ENCODE measurements around the gene HDAC7.

The HDAC7 gene

DNA sequence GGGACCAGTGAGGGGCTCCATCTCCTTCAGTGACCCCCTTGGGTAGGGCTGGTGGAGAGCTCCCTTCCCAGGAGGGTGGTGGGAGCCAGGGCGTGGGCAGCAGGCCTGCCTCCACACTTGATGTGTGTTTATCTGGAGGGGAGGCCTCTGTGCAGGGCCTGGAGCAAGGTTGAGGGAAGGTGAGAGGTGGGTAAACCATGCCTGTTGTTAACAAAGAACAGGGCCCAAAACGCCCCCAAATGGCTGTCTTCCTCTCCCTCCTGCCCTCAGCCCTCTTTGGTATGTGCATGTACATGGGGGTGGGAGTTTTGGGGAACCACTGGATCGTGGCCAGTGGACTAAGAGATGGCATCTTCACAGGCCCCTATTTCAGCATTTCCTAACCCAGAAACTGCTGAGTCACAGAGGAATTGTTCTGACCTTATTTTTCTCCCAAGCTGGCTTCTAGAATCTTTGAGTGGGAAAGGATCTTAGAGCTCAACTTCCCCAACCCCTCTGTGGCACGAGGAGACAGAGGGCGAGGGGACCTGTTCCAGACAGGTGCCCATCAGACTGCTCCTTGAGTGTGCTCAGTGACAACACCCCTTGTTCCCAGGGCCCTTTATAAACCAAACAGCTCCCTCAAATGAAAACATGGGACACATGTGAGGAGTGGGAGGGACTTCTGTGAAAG lies 43.1 kb downstream of the HDAC7 start:
- DNase-seq = no peak

DNA sequence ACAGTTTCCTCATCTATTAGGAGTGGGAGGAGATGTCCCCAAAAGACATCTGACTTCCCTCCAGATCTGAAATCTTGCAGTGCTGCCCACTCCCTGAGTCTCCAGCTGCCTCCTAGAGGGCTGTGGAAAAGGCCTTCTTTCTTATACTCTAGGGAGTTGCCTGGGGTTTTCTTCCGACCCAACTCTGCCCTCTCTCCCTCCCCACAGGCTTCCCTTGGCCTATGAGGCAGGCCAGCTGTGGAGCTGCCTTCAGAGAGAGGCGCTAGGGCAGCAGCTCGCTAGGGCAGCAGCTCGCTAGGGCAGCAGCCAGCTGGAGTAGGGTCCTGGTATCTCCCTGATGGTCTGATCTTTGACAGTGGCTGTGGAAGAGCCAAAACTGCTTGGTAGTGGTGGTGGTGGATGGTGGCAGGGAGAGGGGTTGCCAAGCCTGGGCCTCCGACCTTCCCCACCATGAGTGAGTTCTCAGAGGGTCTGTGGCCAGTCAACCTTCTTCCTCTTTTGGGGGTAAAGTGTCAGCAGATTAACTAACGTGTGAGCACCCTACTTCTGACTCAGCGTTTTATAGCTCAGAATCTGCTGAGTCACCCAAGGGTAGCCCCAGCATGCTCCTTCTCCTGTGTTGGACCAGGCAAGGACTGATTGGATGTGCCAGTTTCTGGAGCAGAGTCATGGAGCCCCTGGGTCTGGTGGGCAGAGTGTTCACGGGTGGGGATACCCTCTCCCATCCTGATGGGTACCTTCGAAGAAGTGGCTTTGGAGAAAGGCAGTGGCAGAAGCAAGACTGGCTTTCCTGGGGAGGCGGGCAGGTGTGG lies 44.4 kb downstream of the HDAC7 start:
- peak in 1 of 2 donors; percentile 40 for DNase-seq

DNA sequence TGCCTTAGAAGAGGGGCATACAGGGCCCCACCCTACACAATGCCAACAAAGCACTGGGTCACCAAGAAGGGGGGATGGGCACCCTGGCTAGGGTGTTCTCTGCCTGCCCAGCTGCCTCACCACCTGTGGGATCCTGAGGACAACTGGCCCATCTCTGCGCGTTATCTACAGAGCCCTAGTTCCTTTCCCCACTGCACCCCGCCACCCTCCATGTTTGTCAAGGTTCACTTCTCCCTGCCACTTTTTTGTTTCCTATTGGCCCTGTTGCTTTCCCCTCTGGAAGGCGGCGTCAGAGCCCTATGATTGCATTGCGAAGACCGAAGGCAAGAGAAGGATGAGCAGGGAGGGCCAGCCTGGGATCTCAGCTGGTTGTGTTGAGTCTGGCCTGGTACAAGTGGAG lies 45.0 kb downstream of the HDAC7 start:
- DNase-seq = no peak

DNA sequence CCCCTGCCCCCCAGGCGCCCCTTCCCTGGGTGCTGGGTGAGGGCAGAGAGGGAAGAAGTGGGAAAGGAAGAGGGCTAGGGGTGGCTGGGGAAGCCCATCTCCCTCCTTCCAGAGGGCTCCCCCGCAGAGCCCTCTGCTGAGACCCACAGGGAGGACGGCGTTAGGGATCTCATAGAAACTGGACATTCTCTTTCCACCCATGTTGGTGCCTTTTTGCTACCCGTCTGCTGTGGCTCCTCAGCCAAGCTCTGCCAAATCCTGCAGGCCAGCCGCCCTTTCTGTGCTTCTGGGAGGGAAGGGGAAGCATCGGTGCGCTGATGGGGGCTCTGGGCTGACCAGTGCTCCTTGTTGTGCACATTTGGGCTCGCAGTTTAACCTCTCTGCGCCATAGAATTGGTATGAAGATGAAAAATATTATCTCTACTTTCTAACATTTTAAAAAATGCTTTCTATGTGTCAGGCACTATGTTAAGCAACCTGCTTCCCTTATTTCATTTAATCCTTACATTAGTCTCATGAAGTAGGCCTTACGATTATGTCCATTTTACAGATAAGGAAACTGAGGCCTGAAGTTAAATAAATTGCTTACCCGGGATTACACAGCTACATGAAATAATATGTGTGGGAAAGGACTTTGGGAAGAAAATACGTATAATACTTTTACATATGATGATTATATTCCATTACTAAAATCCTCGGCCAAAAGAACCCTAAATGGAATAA lies 45.7 kb downstream of the HDAC7 start:
- no peak for DNase-seq

DNA sequence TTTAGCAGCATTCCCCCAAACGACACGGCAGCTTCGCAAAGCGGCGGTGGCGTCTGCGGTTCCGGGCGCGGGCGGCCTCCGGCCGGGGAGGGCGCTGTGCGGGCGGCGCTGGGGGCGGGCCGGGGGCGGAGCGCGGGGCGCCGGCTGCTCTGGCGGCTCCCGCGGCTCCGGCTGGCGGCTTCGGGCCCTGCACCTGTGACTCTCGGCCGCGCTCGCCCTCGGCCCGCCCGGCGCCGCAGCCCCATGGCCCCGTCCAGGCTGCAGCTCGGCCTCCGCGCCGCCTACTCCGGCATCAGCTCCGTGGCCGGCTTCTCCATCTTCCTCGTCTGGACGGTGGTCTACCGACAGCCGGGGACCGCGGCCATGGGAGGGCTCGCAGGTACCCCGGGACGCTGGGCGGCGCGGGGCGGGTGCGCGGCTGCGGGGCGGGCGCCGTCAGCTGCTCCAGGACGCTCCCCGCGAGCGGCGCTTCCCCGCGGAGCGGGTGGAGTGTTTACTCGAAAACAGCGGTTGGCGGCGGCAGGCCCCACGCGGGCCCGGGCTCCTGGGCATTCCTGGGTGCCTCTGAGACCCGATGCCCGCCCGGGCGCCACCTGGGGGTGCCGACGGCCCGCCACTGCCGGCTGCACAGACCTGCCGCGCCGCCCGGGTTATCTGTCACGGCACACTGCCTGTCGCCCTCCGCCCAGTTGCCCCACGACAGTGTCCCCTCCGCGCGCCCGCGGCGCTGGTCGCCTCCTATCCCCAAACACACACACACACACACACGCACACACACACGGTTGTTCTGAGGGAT lies 46.4 kb downstream of the HDAC7 start, which contains the start of gene SLC48A1:
SLC48A1 (plus strand) TSS at position 177 of the 796 bp plus-strand sequence; CDS start at position 244, 67 bp downstream.
- DNase-seq = peak; percentile 71 to 72

DNA sequence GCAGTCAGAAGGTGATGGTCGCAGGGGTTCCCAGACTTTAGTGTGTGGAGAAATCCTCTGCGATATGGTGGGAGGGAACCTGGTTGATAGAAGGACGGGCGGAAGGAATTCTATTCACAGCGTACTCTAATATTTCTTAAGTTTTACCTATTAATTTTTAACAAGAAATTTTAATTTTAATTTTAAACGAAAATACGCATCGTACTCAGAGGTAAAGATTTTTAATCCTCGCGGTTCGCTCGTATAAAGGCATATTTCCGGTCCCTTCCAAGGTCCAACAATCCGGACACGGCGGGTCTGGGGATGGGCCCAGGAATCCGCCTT lies 47.0 kb downstream of the HDAC7 start:
- DNase-seq = no peak

DNA sequence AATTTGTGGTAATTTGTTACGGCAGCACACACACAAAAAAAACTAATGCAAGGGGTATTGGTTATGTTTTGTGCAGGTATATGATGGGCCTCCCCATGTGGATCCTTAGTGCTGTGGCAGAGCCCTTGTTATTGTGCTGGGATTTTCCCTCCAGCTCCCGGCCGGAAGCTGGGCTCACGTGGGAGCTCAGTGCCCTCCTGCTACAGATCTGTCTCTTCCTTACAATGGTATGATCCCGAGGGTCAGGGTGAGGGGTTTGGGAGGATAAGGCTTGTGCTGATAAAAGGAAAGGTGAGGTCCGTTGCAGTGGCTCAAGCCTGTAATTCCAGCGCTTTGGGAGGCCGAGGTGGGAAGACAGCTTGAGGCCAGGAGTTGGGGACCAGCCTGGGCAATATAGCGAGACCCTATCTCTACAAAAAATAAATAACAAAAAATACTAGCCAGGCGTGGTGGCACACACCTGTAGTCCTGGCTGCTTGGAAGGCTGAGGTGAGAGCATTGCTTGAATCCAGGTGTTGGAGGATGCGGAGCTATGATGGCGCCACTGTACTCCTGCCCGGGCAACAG lies 47.5 kb downstream of the HDAC7 start:
- no peak for DNase-seq

DNA sequence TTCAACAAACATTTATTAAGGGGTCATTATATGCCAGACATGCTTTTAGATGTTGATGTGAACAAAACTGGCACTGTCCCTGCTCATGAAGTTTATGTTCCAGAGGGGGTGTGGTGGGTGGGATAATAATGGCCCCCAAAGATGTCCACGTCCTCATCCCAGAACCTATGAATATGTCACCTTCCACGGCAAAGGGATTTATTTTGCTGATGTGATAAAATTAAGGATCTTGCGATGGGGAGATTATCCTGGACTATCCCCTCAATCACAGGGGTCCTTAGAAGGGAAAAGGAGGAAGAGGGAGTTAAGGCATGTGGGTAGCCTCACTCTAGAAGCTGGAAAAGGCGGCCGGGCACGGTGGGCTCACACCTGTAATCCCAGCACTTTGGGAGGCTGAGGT lies 48.4 kb downstream of the HDAC7 start:
- DNase-seq = no peak

DNA sequence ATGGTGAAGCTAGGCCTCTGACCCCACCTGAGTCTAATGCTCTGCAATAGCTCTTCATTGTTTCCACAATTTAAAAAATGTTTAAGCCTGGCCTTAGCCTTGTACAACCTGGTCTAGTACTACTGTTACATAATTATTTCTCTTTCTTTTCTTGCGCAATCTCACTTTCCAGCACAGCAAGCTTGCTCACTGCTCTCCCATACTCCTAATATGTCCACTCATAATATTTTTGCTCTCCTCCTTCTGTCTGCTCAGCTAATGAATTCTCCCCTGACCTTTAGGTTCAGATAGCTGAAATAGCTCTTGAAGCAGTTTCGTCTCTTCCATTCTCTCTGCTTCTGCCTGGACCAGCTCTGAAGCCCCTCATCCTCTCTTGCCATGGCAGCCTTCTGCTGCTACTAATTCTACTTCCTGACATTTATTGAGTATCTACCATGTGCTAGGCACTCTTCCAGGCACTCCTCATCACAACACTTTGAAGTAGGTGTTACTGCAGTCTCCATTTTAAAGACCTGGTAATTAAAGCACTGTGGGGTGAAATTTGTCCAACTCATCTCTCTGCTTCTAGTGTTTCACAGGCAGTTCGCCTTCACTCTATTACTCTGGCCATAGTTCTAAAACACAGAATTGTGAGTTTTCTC lies 49.5 kb downstream of the HDAC7 start:
- DNase-seq = no peak

DNA sequence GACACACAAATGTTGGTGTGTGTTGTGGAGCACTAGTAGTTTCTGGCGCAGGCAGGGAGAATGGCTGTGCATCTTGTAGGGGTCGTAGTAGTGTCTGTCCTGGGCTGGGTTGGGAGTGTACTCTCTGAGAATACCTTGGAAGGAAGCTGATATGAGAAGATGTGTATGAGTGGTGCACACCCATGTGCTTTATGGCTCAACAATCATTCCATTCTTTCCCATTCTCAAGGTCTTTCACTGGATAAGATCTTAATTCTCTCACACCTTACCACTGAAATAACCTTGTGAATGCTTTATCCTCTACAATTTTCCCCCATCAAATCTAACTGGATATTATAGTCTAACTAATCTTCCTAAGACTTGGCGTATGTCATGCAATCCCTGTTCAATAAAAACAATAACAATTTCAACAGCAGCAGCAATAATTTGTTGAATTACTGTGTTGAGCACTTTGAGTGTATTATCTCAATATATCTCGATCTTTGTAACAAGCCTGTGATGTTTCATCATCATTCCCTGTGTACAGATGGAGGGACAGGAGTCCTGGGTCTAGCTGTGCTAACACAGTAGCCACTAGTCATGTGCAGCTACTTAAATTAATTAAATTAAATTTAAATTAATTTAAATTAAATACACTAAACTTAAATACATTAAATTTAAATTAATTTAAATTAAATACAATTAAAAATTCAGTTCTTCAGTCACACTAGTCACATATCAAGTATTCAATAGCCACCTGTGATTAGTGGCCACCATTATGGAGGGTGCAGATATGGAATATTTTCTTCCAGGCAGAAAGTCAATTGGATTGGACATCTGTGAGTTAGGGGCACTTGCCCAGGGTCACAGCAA lies 50.2 kb downstream of the HDAC7 start:
- no peak for DNase-seq

DNA sequence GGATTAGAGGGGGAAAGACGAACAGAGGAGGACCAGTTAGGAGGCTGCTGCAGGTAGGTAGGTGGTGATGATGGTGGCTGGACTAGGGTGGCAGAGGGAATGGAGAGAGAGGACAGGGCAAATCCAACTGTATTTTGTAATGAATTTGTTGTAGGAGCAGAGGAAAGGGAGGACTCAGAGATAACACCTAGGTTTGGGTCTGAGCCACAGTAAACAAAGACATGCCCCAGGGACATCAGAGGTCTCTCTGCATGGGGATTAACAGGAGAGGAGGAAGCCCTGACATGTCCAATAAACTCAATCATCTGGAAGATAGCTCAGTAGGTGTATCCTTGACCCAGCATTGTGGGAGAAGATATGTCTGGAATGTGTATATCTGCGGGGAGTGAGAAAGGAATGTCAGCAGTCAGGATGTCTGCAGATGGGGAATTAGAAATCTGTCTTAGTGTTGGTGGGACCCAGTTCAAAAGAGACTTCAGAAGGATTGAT lies 51.3 kb downstream of the HDAC7 start:
- no peak for DNase-seq

DNA sequence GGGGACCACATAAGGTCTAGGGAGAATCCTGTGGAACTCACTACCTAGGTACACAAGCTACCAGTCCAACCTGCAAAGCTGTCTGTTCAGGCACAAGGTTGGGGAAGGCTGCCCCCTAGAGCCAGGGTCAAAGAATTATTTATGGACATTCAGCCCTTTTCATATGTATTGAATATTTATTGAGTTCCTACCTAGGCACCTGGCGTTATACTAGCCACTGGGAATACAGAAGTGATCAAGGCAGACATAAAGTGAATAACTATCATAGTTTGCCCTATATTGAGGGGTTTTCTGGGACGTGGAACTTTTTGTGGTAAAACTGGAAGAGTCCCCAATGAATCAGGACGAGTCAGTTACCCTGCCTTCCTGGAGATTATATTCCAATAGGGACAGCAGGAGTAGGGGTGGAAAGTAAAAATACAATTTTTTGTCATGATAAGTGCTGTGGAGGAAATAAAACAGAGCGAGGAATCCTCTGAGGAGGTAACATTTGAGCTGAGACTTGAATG lies 52.4 kb downstream of the HDAC7 start:
- peak; percentile 77 to 78 for DNase-seq

DNA sequence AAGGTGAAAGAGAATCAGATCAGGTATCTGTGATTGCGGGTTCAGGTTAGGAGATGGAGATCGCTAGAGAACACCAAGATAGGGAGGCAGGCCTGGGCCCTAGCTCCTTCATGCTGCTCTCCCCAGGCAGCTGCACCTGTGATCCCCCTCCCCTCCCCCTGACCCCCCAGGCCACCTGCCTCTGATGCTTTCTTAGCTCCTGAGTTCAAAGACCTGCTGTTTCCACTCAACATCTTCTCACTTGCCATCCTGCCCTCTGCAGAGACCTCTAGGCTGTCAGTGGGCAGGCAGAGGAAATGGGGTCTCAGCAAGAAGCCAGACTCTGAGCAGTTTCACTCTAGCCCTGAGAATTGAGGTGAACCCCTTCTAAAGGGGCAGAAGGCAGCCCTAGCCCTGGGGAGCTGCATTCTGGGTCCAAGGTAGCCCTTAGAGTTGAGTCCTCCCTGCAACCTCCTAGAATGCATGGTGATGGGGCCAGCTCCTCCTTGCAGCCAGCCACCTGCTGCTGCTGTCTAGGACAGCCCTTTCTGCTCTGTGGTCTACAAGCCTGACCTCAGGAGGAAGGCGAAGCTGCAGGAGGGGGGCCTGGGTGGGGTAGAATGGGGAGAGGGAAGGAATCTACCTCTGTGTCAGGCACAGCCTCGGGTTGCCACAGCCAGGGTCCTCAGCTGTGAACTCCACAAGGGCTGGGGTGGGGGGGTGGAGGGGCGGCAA lies 53.0 kb downstream of the HDAC7 start:
- DNase-seq = no peak

DNA sequence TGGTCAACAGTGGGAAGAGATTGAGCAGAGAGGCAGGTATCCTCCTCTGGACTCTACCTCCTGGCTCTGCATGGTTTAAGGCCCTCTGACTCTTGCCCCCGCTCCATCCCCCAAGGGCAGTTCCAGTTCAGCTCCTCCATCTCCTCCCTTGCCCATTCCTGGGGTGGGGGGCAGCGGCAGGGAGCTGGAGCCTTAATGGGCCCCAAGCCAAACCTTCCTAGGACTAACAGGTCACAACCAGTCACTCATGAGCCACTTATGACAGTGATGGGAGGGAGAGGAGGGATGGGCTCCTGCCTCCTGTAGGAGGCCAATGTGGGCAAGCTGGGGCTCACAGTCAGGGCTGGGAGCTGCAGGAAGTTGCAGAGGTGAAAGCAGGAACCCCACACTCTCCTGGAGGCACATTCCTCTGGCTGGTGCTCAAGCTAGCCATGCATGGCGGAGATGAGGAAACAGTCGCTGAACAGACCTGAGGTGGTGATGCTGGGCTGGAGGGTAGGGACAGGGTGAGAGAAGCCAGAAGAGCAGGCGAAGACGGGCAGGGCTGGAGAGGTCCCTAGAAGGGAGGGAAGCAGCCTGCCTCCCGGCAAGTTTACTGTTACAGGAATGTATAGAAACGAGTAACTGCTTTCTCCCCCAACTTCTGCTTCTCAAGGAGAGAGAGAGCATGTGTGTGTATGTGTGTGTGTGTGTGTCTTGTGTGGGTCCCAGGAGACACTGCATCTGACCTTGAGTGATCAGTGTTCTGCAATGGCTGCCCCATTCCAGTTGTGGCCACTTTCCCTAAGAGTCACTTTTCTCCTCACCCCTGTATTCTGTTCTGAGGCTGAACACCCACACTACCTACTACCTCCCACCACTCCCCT lies 56.0 kb downstream of the HDAC7 start:
- DNase-seq = no peak

DNA sequence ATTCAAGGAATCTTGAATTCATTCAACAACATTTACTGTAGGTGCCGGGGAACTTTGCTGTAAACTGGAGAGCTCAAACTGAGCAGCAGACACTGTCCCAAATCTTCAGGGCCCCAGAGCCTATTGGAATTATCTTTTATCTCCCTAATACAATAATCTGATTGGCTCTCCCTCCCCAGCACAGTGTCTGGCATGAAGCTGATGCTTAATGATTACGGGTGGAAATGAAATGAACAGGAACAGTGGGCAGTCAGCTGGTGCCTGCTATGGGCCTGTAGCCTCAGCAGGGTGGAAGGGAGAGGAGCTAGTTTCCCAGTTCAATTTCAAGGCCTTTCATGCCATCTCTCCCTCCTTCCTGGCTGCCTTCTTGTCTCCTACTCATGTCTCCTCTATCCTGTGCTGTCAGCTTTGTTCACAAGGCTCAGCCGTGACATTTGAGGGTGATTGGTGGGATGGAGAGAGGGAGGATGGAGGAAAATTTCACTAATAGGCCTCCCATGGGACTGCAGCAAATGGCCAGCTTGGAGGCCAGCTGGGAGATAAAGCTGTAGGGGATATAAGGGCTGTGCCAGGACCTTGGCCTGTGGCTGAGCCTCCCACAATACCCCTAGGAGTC lies 56.7 kb downstream of the HDAC7 start:
- no peak for DNase-seq

DNA sequence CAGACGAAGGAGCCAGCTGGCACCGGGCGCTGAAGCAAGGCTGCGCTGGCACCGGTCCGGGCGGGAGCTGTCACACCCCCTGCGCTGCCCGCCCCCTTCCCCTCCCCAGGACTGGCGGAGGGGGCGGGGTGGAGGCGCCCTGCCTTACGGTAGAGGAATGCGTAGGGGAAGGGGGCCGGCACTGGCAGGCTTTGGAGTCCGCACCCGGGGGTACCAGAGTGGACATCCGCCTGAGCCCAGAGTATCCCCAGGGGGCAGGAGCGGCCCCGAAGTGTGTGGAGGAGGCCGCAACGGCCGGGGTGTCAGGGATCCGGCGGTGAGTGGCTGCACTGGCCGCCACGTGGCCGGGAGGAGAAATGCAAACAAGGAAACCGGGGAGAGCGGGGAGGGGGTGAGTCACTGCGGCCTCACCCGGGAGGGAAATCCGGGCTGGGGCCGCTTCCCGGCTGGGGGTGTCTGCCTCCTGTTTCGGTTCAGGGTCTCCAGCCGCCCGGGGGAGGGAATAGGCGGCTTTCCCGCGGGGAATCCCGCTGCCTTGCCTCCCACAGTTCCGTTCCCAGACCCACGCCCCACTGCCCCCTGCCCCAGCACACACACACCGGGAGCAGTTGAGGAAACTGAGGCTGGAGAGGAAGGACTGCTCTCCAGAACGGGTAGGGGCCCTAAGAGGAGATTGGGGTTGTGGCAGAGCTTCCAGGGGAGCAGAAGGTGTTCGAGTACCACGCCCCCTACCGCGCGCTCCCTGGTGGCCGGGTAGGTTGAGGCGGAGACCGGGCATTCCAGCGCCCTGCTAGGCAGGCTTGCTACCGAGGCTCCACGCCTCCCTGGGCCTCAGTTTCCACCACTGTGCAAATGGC lies 60.6 kb downstream of the HDAC7 start, which contains the start of gene RAPGEF3:
RAPGEF3 (minus strand) TSS at position 47 of the 857 bp plus-strand sequence. CDS start 324 bp downstream, outside the sequence.
- peak; percentile 66 to 73 for DNase-seq

DNA sequence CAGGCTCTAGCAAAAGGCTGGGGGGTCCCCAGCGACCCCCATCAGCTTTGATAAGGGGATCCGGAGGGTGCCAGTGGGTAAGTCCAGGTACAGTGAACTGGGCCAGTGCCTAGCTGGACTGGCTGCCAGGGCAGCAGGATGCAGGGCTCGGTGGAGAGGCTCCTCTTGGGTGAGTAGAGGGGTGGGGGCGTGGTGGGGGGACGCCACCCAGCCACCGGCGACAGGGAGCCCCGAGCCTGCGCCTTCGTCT lies 61.2 kb downstream of the HDAC7 start:
- DNase-seq = no peak

All from CD4-positive, alpha-beta T cell treated with Interleukin-4 for 1 hour (primary cell).